RPMI7951 (cell line): ENCODE data around the gene COL5A1. TPM values are rescaled to one million over a fixed set of nuclear protein-coding genes. Genes with fewer than 3 reads are reported as not detected.

Source experiments
- DNase-seq: peaks from one replicate; pipeline ENCODE4 v3.0.0-alpha.2; 2012; ENCODE audit warnings: low read depth
- total RNA-seq: library from RNA; depleted of rRNA; stranded (reverse); fragments of >200 nt; shearing (Covaris generic); gene quantifications from 2 replicates; pipeline ENCODE4 v1.2.3, GENCODE V29; 2014; rRNA removed

Gene COL5A1
- total RNA-seq, result 138 and 179 TPM in 2 replicates

DNA sequence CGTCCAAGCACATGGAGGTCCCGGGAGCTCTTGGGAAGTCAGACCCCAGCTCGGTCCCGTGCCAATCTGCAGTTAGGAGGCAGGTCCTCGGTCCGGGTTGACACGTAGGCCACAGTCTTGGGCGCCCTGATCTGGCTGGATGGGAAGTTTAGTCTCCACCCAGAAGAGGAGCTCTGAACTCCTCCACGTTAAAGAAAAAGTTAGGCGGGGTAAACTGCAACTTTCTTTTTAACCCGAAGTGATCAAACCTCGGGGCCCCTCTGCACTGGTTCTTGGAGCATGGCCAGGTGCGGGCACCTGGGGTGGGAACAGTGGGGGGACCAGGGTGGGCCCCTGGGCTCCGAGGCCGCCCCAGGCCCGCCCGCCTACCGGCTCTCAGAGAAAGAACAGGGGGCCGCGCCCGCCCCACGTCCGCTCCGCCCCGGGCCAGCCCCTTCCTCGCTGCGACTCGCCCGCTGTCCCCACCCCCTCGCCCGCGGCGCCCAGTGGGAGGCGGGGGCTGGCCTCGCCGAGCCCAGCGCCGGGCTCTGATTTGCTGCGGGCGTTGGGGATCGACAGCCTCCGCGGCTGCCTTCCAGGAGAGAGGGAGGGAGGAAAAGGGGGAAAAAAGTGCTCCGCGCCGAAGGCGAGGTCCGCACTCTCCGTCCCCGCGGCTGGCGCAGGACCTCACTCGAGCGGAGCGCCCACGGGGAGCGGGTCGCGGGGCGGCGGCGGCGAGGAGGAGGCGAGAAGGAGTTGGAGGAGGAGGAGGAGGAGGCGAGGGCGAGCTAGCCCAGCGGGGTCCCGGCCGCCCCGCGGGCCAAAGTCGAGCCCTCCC, at the start of gene COL5A1:
COL5A1 (plus strand) TSS at position 631 of the 817 bp plus-strand sequence. CDS start 385 bp downstream, outside the sequence.
- DNase-seq, result peak; percentile 95

DNA sequence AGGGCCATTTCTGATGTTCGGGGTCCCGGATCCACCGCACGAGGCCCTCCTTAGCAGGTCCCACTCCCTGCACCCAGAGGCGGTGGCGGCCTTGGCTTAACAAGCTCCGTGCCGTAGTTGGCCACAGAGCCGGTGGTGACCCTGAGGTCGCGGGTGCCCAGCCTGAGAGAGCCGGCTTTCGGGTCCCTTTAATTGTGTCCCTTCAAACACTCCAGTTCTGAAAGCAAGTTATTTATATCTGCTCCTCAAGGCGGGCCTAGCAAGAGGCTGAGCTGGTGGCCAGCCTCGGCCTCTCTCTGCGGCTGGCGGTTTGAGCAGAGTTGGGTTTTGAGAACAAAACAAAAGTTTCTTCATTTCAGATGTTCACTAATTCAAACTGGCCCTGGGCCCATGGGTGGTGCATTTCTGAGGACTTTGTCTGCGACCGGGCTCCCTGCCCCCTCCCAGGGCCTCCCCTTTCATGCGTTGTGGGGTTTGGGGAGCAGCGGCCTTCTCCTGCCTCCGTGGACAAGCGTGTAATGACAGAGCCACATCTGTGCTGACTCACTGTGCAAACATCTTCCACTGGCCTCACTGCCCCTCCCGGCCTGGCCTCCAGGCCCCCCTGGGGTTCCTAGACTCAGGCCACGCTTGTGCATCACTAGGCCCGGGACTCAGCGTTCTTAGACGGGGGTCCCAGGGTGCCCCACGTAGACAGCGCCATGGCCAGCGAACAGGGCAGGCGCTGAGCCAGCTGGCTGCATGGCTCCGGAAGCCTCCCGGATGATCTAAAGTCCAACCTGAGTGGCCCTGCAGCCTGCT, 49.4 kb upstream of the COL5A1 start:
- DNase-seq, result peak; percentile 98

DNA sequence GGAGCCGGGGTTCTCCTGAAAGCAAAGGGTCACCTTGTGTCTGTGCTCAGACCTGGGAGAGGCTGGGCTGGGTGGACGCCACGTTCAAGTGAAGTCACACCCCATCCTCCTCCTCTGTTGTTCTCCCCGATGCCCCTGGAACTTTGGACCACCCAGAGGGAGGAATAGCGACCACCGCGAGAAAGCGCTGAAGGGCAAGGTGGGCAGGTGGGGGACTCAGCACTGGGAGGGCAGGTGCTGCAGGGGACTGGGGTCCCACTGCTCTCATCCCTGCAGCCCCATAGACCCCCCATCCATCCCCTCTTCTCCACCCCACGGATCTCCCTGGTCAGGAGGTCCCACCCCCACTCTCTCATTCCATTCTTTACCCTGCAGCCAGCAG, 48.8 kb upstream of the COL5A1 start:
- DNase-seq, result no peak

GRCh38 chr9:134593286-134594077, 48.1 kb upstream of the COL5A1 start:
- DNase-seq, result no peak

GRCh38 chr9:134594078-134594941, 47.3 kb upstream of the COL5A1 start:
- DNase-seq, result no peak

GRCh38 chr9:134595014-134595413, 46.6 kb upstream of the COL5A1 start:
- DNase-seq, result no peak

- peak; percentile 63 for DNase-seq
These were observed 44.3 kb upstream of the COL5A1 start for GRCh38 chr9:134597041-134597913.

DNA sequence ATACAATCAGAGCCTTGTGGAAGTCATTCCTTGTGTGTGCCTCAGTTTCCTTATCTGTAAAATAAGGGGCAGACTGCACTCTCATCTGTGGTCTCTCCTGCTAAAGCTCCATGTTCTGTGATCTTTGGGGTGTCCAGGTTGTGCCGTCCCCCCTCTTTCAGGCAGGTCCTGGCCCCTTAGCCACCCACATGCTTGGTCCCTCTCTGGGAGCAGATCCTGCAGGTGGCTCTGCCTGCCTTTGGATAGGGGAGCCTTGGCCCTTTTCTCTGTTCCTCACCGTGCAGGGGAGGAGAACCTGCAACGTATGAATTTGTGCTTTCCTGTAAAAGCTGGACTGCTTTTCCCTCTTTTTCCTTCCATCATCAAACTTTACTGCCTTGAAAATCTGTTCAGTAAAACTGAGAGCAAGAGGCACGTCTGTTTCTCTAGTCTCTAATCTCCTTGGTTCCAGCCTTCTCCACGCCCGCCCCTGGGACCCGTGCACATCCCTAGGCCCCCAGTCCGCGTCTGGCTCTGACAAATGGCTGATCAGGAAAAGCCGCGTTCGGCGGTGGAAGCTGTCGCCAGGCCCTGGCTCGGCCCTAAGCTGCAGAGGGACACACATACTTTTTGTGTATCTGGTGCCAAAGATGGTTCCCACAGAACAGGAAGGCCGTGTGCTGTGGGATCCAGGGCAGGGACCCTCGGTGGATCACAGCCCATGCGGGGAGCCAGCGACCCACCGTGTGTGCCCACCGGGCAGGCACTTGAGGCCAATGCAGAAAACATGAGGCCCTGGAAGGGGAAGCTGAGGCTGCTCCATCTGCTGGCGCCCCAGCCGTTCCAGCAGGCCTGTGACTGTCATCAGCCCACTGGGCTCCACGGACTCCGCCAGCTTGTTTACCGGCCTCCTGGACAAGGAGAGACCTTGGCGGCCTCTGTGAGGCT, 43.4 kb upstream of the COL5A1 start:
- DNase-seq, result no peak

- DNase-seq, result no peak
These were observed 42.7 kb upstream of the COL5A1 start for GRCh38 chr9:134598884-134599245.

GRCh38 chr9:134600371-134600770, 41.2 kb upstream of the COL5A1 start:
- no peak for DNase-seq

DNA sequence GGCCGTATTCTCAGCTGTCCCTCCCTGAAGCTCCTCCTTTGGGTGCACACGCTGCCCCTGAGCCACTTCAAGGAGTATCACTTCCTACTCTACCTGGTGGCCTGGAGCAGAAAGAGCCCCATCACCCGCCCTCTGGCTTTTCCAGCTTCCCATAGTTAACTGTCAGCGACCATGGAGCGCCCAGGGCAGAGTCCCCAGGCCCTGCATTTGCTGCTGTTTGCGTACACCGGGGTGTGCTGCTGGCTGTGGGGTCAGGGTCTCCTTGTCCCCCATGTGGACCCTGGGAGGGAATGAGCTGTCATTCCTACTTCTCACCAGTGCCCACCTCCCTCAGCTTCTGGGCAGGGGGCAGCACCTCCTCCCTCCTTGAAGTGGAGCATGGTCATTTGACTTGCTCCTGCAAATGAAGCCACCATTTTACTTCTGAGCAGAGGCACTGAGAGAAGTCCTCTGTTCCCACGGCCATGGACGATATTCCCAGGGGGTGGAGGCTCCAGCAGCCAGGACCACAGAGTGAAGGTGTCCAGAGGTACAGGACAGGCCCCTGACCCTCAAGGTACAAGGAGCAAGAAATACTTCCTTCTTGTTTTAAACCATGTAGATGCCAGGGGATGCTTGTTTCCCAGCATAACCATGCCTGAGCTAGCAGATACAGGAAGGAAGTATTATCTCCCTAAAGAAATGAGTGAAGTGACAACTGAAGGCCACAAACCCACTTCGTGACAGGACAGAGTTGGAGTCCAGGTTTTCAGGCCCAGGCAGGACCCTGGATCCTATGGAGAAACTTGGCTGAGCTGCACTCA, 40.6 kb upstream of the COL5A1 start:
- no peak for DNase-seq

GRCh38 chr9:134601764-134602163, 39.8 kb upstream of the COL5A1 start:
- DNase-seq, result peak; percentile 81

DNA sequence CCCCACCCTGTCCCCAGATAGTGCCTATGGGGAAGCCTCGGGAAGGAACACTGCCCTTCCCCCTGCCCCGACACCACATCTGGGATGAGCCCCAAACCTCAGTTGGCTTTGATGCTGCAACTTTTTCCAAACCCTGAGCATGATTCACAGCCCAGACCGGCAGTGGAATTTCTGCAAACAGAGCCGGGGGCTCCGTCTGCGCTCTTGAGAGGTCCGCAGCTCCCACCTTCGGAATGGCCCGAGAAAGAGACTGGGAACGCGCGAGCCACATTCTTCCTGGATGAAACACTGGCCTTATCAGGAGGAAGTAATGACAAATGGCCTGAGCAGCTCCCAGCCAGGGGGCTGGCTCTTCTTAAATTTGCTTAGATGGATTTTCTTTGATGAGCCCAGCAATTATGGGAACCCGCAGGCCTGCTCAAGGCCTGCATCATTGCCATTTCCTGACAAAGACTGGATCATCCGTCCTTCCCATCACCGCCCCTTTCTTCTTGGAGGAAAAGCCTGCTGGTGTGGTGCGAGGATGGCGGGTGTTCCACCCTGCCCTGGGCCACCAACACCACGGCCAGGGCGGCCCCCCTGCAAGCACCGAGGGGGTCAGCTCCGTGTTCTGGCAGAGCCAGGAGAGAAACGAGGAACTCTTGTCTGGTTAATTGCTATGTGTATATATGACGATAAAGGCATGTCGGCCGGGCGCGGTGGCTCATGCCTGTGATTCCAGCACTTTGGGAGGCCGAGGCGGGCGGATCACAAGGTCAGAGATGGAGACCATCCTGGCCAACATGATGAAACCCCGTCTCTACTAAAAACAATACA, 38.8 kb upstream of the COL5A1 start:
- peak; percentile 100 for DNase-seq

DNA sequence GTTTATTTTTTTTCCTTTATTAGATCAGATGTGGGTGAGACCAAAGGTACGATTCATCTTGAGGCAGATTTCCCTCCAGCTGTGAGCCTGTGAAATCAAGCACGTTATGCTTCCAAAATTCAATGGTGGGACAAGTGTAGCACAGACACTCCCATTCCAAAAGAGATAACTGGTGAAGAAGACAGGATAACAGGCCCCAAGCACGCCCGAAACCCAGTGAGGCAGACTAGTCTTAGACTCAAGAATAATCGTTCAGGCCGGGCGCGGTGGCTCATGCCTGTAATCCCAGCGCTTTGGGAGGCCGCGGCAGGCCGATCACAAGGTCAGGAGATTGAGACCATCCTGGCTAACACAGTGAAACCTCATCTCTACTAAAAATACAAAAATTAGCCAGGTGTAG, 36.8 kb upstream of the COL5A1 start:
- DNase-seq, result no peak

DNA sequence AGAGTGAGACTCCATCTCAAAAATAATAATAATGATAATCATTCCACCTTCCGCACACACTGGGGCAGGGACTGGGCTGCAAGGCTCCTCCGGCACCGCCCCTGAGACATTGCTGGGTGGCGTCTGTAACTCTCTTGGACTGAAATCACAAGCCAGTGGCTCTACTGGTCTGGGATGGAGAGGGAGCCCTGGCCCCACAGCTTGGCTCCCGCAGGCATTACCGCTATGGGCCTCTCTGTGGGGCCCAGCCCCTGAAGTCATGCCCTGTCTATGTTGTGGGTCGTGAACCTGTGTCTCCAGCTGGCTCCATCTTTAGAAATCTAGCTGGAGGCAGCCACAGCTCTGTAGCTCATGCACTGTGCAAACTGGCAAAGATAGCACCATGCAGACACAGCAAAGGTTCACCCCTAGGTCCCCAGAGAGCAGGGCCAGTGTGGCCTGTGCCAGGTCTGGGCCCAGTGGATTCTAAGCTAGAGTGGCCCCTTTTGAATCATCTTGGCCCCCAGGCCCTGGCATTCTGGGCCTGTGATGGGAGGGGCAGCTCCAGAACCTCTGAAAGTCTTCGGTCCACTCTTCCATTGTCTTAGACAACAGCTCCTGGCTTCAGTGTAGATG, 36.1 kb upstream of the COL5A1 start:
- DNase-seq, result no peak

GRCh38 chr9:134605966-134606357, 35.6 kb upstream of the COL5A1 start:
- DNase-seq, result no peak
